ENCODE measurements around the gene SCAF11.

SCAF11 gene

DNA sequence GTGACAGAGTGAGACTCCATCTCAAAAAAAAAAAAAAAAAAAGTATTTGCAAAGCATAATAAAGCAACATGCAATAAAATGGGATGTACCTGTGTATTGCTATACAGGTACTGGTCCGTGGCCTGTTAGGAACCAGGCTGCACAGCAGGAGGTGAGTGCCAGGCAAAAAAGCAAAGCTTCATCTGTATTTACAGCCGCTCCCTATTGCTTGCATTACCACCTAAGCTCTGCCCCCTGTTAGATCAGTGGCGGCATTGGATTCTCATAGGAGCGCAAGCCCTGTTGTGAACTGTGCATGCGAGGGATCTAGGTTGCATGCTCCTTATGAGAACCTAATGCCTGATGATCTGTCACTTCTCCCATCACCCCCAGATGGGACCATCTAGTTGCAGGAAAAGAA is 113.3 kb downstream of the SCAF11 start:
- intact Hi-C loops (cut with DNase I): no loop called here
- no peak for DNase-seq

DNA sequence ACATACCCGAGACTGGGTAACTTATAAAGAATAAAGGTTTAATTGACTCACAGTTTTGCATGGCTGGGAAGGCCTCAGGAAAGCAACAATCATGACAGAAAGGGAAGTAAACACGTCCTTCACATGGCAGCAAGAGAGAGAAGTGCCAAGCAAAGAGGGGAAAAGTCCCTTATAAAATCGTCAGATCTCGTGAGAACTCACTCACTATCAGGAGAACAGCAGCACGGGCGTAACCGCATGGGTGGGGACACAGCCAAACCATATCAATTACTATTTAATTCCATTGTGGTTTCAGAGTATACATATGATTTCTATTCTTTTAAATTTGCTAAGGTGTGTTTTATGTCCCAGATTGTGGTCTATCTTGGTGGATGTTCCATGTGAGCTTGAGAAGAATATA is 117.9 kb downstream of the SCAF11 start:
- intact Hi-C loops (cut with DNase I): no loop called here
- DNase-seq: no peak

Measured in head of caudate nucleus (tissue), 42 donors.